Neural progenitor cell (in vitro differentiated cells): ENCODE data around the gene SLC5A2. TPM values are rescaled to one million over a fixed set of nuclear protein-coding genes. Genes with fewer than 3 reads are reported as not detected.

Experiments
- DNase-seq: peaks from one replicate; pipeline ENCODE4 v3.0.0-alpha.2; 2016; ENCODE audit warnings: low spot score
- H2AFZ ChIP-seq: fragments of 200-600 bp; sonication (generic); replicated peaks from 2 replicates; pipeline ENCODE4 v1.6.1; 2016; ENCODE audit warnings: antibody characterized with exemption
- H3F3A ChIP-seq: fragments of 200-600 bp; sonication (generic); 2 replicates; pipeline ENCODE4 v1.6.1; 2016; ENCODE audit warnings: antibody characterized with exemption, low read depth
- H3K27ac ChIP-seq: fragments of 200-600 bp; sonication (generic); 2 replicates; pipeline ENCODE4 v1.5.1; 2016; ENCODE audit warnings: mild to moderate bottlenecking
- H3K27me3 ChIP-seq: fragments of 200-600 bp; sonication (generic); 2 replicates; pipeline ENCODE4 v1.6.1; 2016; ENCODE audit warnings: mild to moderate bottlenecking, moderate library complexity
- H3K36me3 ChIP-seq: fragments of 200-600 bp; sonication (generic); 2 replicates; pipeline ENCODE4 v1.5.1; 2016
- H3K4me1 ChIP-seq: fragments of 200-600 bp; sonication (generic); 2 replicates; pipeline ENCODE4 v1.6.1; 2016; ENCODE audit warnings: mixed run types
- H3K4me2 ChIP-seq: fragments of 200-600 bp; sonication (generic); 2 replicates; pipeline ENCODE4 v1.6.1; 2016
- H3K4me3 ChIP-seq: fragments of 200-600 bp; sonication (generic); 2 replicates; pipeline ENCODE4 v1.5.1; 2016
- H3K79me2 ChIP-seq: fragments of 200-600 bp; sonication (generic); 2 replicates; pipeline ENCODE4 v1.6.1; 2016; ENCODE audit warnings: low read depth
- H3K9ac ChIP-seq: fragments of 200-600 bp; sonication (generic); 2 replicates; pipeline ENCODE4 v1.6.1; 2016
- H3K9me3 ChIP-seq: fragments of 200-600 bp; sonication (generic); 2 replicates; pipeline ENCODE4 v1.5.1; 2016; ENCODE audit warnings: low read depth
- H4K20me1 ChIP-seq: fragments of 200-600 bp; sonication (generic); 2 replicates; pipeline ENCODE4 v1.6.1; 2016; ENCODE audit warnings: low read depth
- H3K27ac Mint-ChIP-seq: 3 replicates; pipeline ENCODE4 v1.8.0; 2021; ENCODE audit warnings: mixed read lengths
- H3K27me3 Mint-ChIP-seq: 2 replicates; pipeline ENCODE4 v1.8.0; 2022; ENCODE audit warnings: low read depth, mild to moderate bottlenecking, inconsistent platforms, moderate library complexity, mixed read lengths; ENCODE audit not compliant: insufficient read depth
- H3K36me3 Mint-ChIP-seq: 3 replicates; pipeline ENCODE4 v1.8.0; 2021; ENCODE audit warnings: mixed read lengths
- H3K4me1 Mint-ChIP-seq: 3 replicates; pipeline ENCODE4 v1.8.0; 2021; ENCODE audit warnings: mixed read lengths
- H3K4me3 Mint-ChIP-seq: 3 replicates; pipeline ENCODE4 v1.8.0; 2021; ENCODE audit warnings: mild to moderate bottlenecking, moderate library complexity, mixed read lengths
- H3K9me3 Mint-ChIP-seq: 3 replicates; pipeline ENCODE4 v1.8.0; 2020; ENCODE audit warnings: mixed read lengths
- CTCF ChIP-seq: fragments of 200-600 bp; sonication (generic); IDR thresholded peaks from 2 replicates; pipeline ENCODE4 v1.5.1; 2017; ENCODE audit warnings: antibody characterized with exemption, mild to moderate bottlenecking
- EZH2 ChIP-seq: fragments of 200-600 bp; sonication (generic); IDR thresholded peaks from 2 replicates; pipeline ENCODE4 v1.6.1; 2017; ENCODE audit warnings: antibody characterized with exemption, mild to moderate bottlenecking, moderate library complexity
- EZH2phosphoT487 ChIP-seq: fragments of 200-600 bp; sonication (generic); IDR thresholded peaks from 2 replicates; pipeline ENCODE4 v1.6.1; 2017; ENCODE audit warnings: antibody characterized with exemption
- total RNA-seq: library from RNA; depleted of rRNA; stranded (reverse); fragments of >200 nt; gene quantifications from 2 replicates; pipeline ENCODE4 v1.2.3, GENCODE V29; 2015; ENCODE audit warnings: low replicate concordance

Gene SLC5A2
- total RNA-seq, 1 donor from 2014 or later, result not detected

DNA sequence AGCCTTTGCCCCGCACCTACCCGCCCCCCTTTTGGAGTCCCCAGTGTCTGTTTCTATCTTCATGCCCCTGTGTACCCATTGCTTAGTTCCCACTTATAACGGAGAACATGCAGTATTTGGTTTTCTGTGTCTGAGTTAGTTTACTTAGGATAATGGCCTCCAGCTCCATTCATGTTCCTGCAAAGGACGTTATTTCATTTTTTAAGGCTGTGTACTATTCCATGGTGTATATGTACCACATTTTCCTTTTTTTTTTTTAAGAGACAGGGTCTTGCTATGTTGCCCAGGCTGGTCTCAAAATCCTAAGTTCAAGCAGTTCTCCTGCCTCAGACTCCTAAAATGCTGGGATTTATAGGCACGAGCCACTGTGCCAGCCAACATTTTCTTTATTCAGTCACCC is 15.1 kb upstream of the SLC5A2 start:
- TF ChIP-seq EZH2 (no peak), EZH2phosphoT487 (no peak), CTCF (no peak)
- Histone ChIP-seq H3K36me3 (no peaks in the 10 kb centered on the region), H3K9ac (no peak overlapping the region), H3F3A (no peaks in the 10 kb centered on the region), H3K9me3 (no peaks in the 10 kb centered on the region), H3K27ac (no peak overlapping the region), H3K79me2 (no peaks in the 10 kb centered on the region), H3K4me1 (no peaks in the 10 kb centered on the region), H3K27me3 (peaks cover 28% of the 10 kb centered on the region), H4K20me1 (no peaks in the 10 kb centered on the region), H3K4me2 (no peak overlapping the region), H2AFZ (no peak overlapping the region), H3K4me3 (no peak overlapping the region)
- peaks cover 7% of the 10 kb centered on the region for H3K4me1 Mint-ChIP-seq
- no peaks in the 10 kb centered on the region for H3K9me3 Mint-ChIP-seq
- no peak overlapping the region for H3K27ac Mint-ChIP-seq
- DNase-seq, result no peak
- H3K36me3 Mint-ChIP-seq, result peaks cover 5% of the 10 kb centered on the region
- no peak overlapping the region for H3K4me3 Mint-ChIP-seq
- H3K27me3 Mint-ChIP-seq, result peaks cover 7% of the 10 kb centered on the region

GRCh38 chr16:31470615-31471014 is 12.3 kb upstream of the SLC5A2 start:
- Mint-ChIP-seq H3K4me3 (no peak overlapping the region), H3K27me3 (peaks cover 21% of the 10 kb centered on the region), H3K9me3 (no peaks in the 10 kb centered on the region), H3K27ac (no peak overlapping the region), H3K4me1 (peaks cover 7% of the 10 kb centered on the region), H3K36me3 (peaks cover 8% of the 10 kb centered on the region)
- H3K4me2 ChIP-seq, result no peak overlapping the region
- H3F3A ChIP-seq, result no peaks in the 10 kb centered on the region
- H4K20me1 ChIP-seq, result peaks cover 2% of the 10 kb centered on the region
- no peak overlapping the region for H3K27ac ChIP-seq
- no peaks in the 10 kb centered on the region for H3K9me3 ChIP-seq
- DNase-seq, result no peak
- no peak overlapping the region for H3K9ac ChIP-seq
- H3K79me2 ChIP-seq, result no peaks in the 10 kb centered on the region
- H3K36me3 ChIP-seq, result no peaks in the 10 kb centered on the region
- H3K4me1 ChIP-seq, result no peaks in the 10 kb centered on the region
- TF ChIP-seq EZH2phosphoT487 (no peak), CTCF (no peak), EZH2 (no peak)
- H2AFZ ChIP-seq, result no peak overlapping the region
- peaks cover 56% of the 10 kb centered on the region for H3K27me3 ChIP-seq
- H3K4me3 ChIP-seq, result no peak overlapping the region

GRCh38 chr16:31471241-31471874 is 11.6 kb upstream of the SLC5A2 start:
- Histone ChIP-seq H3K79me2 (no peaks in the 10 kb centered on the region), H3F3A (no peaks in the 10 kb centered on the region), H2AFZ (no peak overlapping the region), H3K36me3 (no peaks in the 10 kb centered on the region), H3K9me3 (no peaks in the 10 kb centered on the region), H3K4me1 (no peaks in the 10 kb centered on the region), H4K20me1 (peaks cover 10% of the 10 kb centered on the region), H3K27me3 (peaks cover 63% of the 10 kb centered on the region), H3K4me3 (peak overlapping the region; percentile 65), H3K4me2 (peak overlapping the region; percentile 86), H3K9ac (no peak overlapping the region), H3K27ac (no peak overlapping the region)
- no peaks in the 10 kb centered on the region for H3K9me3 Mint-ChIP-seq
- H3K4me3 Mint-ChIP-seq, result peak overlapping the region; percentile 80
- TF ChIP-seq EZH2phosphoT487 (no peak), EZH2 (no peak), CTCF (no peak)
- H3K27ac Mint-ChIP-seq, result no peak overlapping the region
- peaks cover 26% of the 10 kb centered on the region for H3K27me3 Mint-ChIP-seq
- DNase-seq, result peak; percentile 28
- peaks cover 7% of the 10 kb centered on the region for H3K36me3 Mint-ChIP-seq
- H3K4me1 Mint-ChIP-seq, result peaks cover 9% of the 10 kb centered on the region
